Left ventricle myocardium inferior (tissue), 1 donor: Measurements from ENCODE around the gene GHR. TPM values are rescaled to one million over a fixed set of nuclear protein-coding genes. Genes with fewer than 3 reads are reported as not detected.

ENCODE experiments used
- DNase-seq: peaks from one replicate; pipeline ENCODE4 v3.0.0-alpha.2; 2020
- H3K27ac ChIP-seq: fragments of 200-600 bp; replicated peaks from 2 replicates; pipeline ENCODE4 v1.8.0; 2021
- H3K27me3 ChIP-seq: fragments of 200-600 bp; 2 replicates; pipeline ENCODE4 v1.8.0; 2021; ENCODE audit warnings: low read depth
- H3K36me3 ChIP-seq: fragments of 200-600 bp; 2 replicates; pipeline ENCODE4 v1.8.0; 2021
- H3K4me1 ChIP-seq: fragments of 200-600 bp; 2 replicates; pipeline ENCODE4 v1.8.0; 2021
- H3K4me3 ChIP-seq: fragments of 200-600 bp; 2 replicates; pipeline ENCODE4 v1.8.0; 2021; ENCODE audit warnings: mild to moderate bottlenecking, moderate library complexity
- H3K9me3 ChIP-seq: fragments of 200-600 bp; replicated peaks from 2 replicates; pipeline ENCODE4 v1.8.0; 2021
- intact Hi-C: fragments of 100-400 bp; cut with micrococcal nuclease; formaldehyde crosslinking; loops from one replicate; pipeline ENCODE4 v1.11.0; 2022
- total RNA-seq: library from RNA; stranded (reverse); fragmentation: NEBNext Ultra II Directional; extraction: Animal tissue kit (Norgen Biotek cat#: 25700); gene quantifications from one replicate; pipeline ENCODE4 v1.2.1, GENCODE V29; 2021
- TF ChIP-seq, protein P1 (sequence below): fragments of 200-600 bp; IDR thresholded peaks from 2 replicates; pipeline ENCODE4 v1.8.0; 2021; ENCODE audit warnings: antibody characterized with exemption, mild to moderate bottlenecking, borderline replicate concordance
- donor health status: DM: no; HTN: yes; CAD: no; lungs with severe emphysema.

The GHR gene
- total RNA-seq, 1 donor from 2014 or later: 12.9 TPM

DNA sequence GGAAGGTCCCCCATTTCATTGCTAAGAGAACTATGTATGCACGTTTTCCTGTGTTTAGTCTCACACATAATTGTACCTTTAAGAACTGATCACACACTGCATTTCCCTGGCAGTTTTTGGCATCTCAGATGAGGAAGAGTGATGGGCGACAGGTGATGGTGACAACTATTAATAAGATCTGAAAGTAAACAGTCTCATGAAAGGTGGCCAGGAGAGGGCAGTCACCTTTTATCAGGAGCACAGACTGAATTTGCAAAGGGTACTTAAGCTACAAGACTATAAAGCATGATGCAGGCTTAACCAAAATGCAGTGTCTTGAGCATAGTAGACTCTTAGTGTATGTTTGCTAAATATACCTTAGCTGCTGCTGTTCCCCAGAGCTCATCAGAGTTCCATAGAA lies 91.5 kb downstream of the GHR start:
- H3K4me3 ChIP-seq: no peak overlapping the region
- no peak overlapping the region for H3K27ac ChIP-seq
- H3K27me3 ChIP-seq: no peaks in the 10 kb centered on the region
- no peaks in the 10 kb centered on the region for H3K9me3 ChIP-seq
- H3K4me1 ChIP-seq: peaks cover 53% of the 10 kb centered on the region
- intact Hi-C loops: loop anchor here (10.0 kb wide), 1 partner anchor 60 kb away; no protein-coding TSS in a partner anchor
- TF ChIP-seq, protein P1, sequence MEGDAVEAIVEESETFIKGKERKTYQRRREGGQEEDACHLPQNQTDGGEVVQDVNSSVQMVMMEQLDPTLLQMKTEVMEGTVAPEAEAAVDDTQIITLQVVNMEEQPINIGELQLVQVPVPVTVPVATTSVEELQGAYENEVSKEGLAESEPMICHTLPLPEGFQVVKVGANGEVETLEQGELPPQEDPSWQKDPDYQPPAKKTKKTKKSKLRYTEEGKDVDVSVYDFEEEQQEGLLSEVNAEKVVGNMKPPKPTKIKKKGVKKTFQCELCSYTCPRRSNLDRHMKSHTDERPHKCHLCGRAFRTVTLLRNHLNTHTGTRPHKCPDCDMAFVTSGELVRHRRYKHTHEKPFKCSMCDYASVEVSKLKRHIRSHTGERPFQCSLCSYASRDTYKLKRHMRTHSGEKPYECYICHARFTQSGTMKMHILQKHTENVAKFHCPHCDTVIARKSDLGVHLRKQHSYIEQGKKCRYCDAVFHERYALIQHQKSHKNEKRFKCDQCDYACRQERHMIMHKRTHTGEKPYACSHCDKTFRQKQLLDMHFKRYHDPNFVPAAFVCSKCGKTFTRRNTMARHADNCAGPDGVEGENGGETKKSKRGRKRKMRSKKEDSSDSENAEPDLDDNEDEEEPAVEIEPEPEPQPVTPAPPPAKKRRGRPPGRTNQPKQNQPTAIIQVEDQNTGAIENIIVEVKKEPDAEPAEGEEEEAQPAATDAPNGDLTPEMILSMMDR: peak; percentile 35
- no peaks in the 10 kb centered on the region for H3K36me3 ChIP-seq
- no peak for DNase-seq

DNA sequence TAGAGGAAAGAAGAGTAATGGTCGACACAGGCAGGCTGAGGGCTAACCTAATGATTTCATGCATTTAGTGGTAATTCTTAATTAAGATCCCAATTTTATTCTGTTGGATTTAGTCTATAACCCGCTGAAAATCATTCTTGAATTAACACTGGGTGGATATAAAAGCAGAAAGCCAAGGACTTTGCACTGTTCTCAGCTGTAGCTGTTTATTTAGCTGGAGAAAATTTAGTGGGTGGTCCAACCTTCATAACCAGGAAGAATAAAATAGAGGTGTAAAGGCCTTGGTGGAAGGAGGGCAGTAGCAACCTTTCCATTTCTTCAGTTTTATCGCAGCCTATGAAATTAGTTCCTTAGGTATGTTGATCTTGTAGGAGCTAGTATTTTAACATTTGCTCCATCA lies 92.3 kb downstream of the GHR start:
- Histone ChIP-seq H3K9me3 (no peaks in the 10 kb centered on the region), H3K27me3 (no peaks in the 10 kb centered on the region), H3K4me1 (peaks cover 53% of the 10 kb centered on the region), H3K27ac (no peak overlapping the region), H3K36me3 (no peaks in the 10 kb centered on the region), H3K4me3 (no peak overlapping the region)
- no peak for DNase-seq
- TF ChIP-seq, protein P1: no peak
- intact Hi-C loops: loop anchor here (10.0 kb wide), 1 partner anchor 59 kb away; no protein-coding TSS in a partner anchor

DNA sequence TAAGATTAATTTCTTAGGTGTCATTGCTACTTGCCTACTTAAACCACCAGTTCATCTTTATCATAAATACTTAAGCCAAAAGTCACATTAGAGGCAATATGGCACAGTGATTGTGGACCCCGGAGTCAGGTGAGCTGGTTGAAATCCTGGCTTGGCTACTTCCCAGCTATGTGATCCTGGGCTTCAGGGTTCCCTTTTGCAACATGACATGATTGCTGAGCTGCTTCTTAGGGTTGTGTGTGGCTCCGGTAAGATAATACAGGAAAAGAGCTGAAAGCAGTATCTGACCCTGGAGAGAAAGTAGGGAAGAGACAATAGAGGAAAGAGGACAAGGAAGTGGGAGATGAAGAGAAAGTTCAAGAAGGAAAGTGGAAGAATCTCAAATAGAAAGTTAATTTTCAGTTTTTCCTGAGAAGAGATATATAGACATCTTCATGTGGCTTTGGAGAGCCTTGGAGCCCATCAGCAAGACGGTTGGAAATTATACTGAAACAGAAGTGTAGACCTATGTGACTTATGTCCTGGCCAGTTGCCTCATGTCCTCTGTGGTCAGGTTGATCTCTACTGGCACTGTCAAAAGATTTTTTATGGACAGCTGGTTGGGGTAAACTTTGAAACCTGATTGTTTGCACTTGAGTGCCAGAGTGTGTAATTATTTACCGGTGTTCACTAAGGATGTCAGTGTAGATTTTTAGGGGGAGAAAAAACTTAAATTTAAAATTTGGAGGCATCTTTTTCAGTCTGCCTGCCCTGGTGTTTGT lies 93.2 kb downstream of the GHR start:
- Histone ChIP-seq H3K4me1 (peaks cover 59% of the 10 kb centered on the region), H3K27me3 (no peaks in the 10 kb centered on the region), H3K4me3 (no peak overlapping the region), H3K36me3 (no peaks in the 10 kb centered on the region), H3K9me3 (no peaks in the 10 kb centered on the region), H3K27ac (no peak overlapping the region)
- TF ChIP-seq, protein P1: no peak
- intact Hi-C loops: loop anchor here (10.0 kb wide), 1 partner anchor 58 kb away; no protein-coding TSS in a partner anchor
- DNase-seq: no peak

DNA sequence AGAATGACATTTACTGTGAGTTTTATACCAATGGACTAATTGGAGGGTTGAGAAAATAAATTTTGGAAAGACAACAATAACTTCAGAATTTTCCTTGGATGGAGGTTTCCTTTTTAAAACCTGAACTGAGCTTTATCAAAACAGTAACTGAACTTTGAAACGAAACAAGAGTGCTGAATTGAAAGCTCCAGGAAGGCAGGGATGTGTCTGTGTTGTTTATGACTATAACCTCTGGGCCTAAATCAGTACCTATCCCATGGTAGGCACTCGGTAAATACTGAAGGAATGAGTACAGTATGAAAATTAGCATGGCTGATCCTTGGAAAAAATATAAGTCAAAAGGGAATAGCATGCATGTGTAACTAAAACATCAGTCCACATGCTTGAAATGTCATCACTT lies 93.9 kb downstream of the GHR start:
- TF ChIP-seq, protein P1: no peak
- Histone ChIP-seq H3K27ac (peak overlapping the region; percentile 2), H3K4me3 (no peak overlapping the region), H3K9me3 (no peaks in the 10 kb centered on the region), H3K4me1 (peaks cover 66% of the 10 kb centered on the region), H3K36me3 (no peaks in the 10 kb centered on the region), H3K27me3 (no peaks in the 10 kb centered on the region)
- DNase-seq: no peak
- intact Hi-C loops: loop anchor here (10.0 kb wide), 1 partner anchor 58 kb away; no protein-coding TSS in a partner anchor

DNA sequence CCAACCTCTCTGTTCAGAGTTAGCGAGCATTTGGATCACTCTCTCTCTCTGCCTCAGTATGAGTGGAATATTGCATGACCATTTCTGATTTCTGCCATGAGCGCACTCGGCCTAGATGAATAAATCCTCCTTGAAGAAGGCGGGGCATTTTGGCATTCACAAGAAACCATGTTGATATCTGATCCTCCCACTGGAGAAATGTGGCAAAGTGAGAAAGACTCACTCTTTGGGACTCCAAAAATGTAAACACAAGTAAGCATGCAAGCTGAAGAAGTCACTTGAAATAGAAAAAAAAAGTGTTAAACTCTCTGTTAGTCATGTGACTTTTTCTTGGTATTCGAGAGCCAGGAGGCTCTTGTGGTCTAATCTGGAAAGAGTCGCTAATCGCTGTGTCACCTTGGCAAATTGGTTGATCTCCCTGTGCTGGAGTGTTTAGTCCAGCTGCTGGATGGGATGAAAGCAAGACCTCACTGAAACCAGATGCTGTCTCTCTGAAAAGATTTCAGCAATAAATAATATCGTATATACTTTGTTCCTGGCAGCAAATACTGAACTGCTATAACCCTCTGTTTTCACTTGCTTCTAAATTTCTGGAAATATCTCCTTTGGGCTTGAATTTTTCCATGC lies 95.5 kb downstream of the GHR start:
- H3K4me1 ChIP-seq: peaks cover 79% of the 10 kb centered on the region
- intact Hi-C loops: loop anchor here (10.0 kb wide), 1 partner anchor 56 kb away; no protein-coding TSS in a partner anchor
- DNase-seq: no peak

More for the DNA sequence above, 95.5 kb downstream of the GHR start:
- TF ChIP-seq, protein P1: no peak
- Histone ChIP-seq H3K36me3 (no peaks in the 10 kb centered on the region), H3K27me3 (no peaks in the 10 kb centered on the region), H3K9me3 (no peaks in the 10 kb centered on the region), H3K4me3 (no peak overlapping the region), H3K27ac (peak overlapping the region; percentile 40)
